Eye (tissue), 1 donor: ENCODE results near the gene CPEB1.

ENCODE experiments used
- DNase-seq: peaks from one replicate; pipeline ENCODE4 v3.0.0-alpha.2; 2015

The CPEB1 gene

GRCh38 chr15:82647045-82647834 is at the start of gene CPEB1:
Gene CPEB1, minus strand, starts transcription at chr15:82647363. Its CDS starts 18,904 bp downstream, at chr15:82628459.
- peak; percentile 68 for DNase-seq

GRCh38 chr15:82692171-82692570 is 45.0 kb upstream of the CPEB1 start:
- no peak for DNase-seq

GRCh38 chr15:82689147-82689546 is 42.0 kb upstream of the CPEB1 start:
- no peak for DNase-seq

GRCh38 chr15:82688691-82689090 is 41.5 kb upstream of the CPEB1 start:
- DNase-seq = no peak

GRCh38 chr15:82681371-82681770 is 34.2 kb upstream of the CPEB1 start:
- no peak for DNase-seq

- peak; percentile 76 for DNase-seq
Observed at GRCh38 chr15:82680200-82681102, 33.3 kb upstream of the CPEB1 start.

GRCh38 chr15:82679626-82680199 is 32.5 kb upstream of the CPEB1 start:
- DNase-seq = no peak

GRCh38 chr15:82677720-82678323 is 30.7 kb upstream of the CPEB1 start:
- no peak for DNase-seq

- DNase-seq = no peak
Observed at GRCh38 chr15:82674873-82675272, 27.7 kb upstream of the CPEB1 start.

GRCh38 chr15:82670699-82671098 is 23.5 kb upstream of the CPEB1 start:
- no peak for DNase-seq

GRCh38 chr15:82666606-82667005 is 19.4 kb upstream of the CPEB1 start:
- no peak for DNase-seq

- DNase-seq = no peak
Observed at GRCh38 chr15:82664021-82664420, 16.9 kb upstream of the CPEB1 start.

GRCh38 chr15:82663186-82663600 is 16.0 kb upstream of the CPEB1 start:
- DNase-seq = peak; percentile 89

GRCh38 chr15:82662641-82663040 is 15.5 kb upstream of the CPEB1 start:
- DNase-seq = no peak

- DNase-seq = no peak
Observed at GRCh38 chr15:82660378-82660777, 13.2 kb upstream of the CPEB1 start.

- DNase-seq = no peak
Observed at GRCh38 chr15:82656641-82657266, 9.6 kb upstream of the CPEB1 start.

GRCh38 chr15:82655606-82656005 is 8.4 kb upstream of the CPEB1 start:
- DNase-seq = no peak

- no peak for DNase-seq
Observed at GRCh38 chr15:82653483-82654168, 6.5 kb upstream of the CPEB1 start.

GRCh38 chr15:82651708-82652107 is 4.5 kb upstream of the CPEB1 start:
- DNase-seq = no peak

- no peak for DNase-seq
Observed at GRCh38 chr15:82650046-82650670, 3.0 kb upstream of the CPEB1 start.

- no peak for DNase-seq
Observed at GRCh38 chr15:82649226-82649999, 2.2 kb upstream of the CPEB1 start.
